PFSK-1 (cell line): ENCODE measurements around the gene HSFX2. TPM values are rescaled to one million over a fixed set of nuclear protein-coding genes. Genes with fewer than 3 reads are reported as not detected.
"Not testable (repeated sequence)": the region's sequence is repeated elsewhere in the genome, so short reads cannot be mapped to it uniquely, and the experiment has no call there.

Experiments
- FOXP2 ChIP-seq: optimal IDR thresholded peaks from 2 replicates; pipeline ENCODE3; 2011; ENCODE audit warnings: borderline replicate concordance, control low read depth, inconsistent platforms; ENCODE audit not compliant: insufficient read depth; ENCODE audit errors: extremely low read length, extremely low read depth
- POLR2AphosphoS5 ChIP-seq: IDR thresholded peaks from 2 replicates; pipeline ENCODE4 v1.6.1; 2012; ENCODE audit warnings: low read depth, mild to moderate bottlenecking, control low read depth, low read length, moderate library complexity
- REST ChIP-seq, 2 experiments: IDR thresholded peaks; 2 replicates each; pipeline versions ENCODE4 v1.6.1 to v1.8.0; 2011 to 2012; ENCODE audit warnings: low read depth in 2 of 2, low read length in 2 of 2, control low read depth in 1 of 2, inconsistent platforms in 1 of 2, mild to moderate bottlenecking in 1 of 2, moderate library complexity in 1 of 2; ENCODE audit not compliant: insufficient read depth in 1 of 2
- SIN3A ChIP-seq: IDR thresholded peaks from 2 replicates; pipeline ENCODE4 v1.6.1; 2012; ENCODE audit warnings: mild to moderate bottlenecking, low read length, moderate library complexity, borderline replicate concordance; ENCODE audit not compliant: insufficient read depth
- TAF1 ChIP-seq: IDR thresholded peaks from 2 replicates; pipeline ENCODE4 v1.6.1; 2012; ENCODE audit warnings: low read length, control low read depth, borderline replicate concordance; ENCODE audit not compliant: insufficient read depth
- polyA plus RNA-seq: library from polyadenylated mRNA; unstranded; fragments of >200 nt; gene quantifications from one replicate; pipeline ENCODE4 v1.2.1, GENCODE V29; 2012; ENCODE audit warnings: low read depth, missing spikeins; ENCODE audit not compliant: insufficient read length

The HSFX2 gene
- polyA plus RNA-seq, result 0.77 TPM

- not testable (repeated sequence) for TF ChIP-seq SIN3A, FOXP2, POLR2AphosphoS5
Measured at GRCh38 chrX:149595214-149595613, at the start of gene HSFX2. Gene HSFX2, minus strand, starts transcription at chrX:149595314. Its CDS starts 614 bp downstream, at chrX:149594700.

- no peak for TF ChIP-seq POLR2AphosphoS5
Measured at GRCh38 chrX:149643496-149643895, 48.4 kb upstream of the HSFX2 start.

GRCh38 chrX:149641835-149642234, 46.7 kb upstream of the HSFX2 start:
- TF ChIP-seq SIN3A, result no peak
- TF ChIP-seq POLR2AphosphoS5, result no peak
- TF ChIP-seq REST (IDR thresholded peaks at IDR 0.05; ENCODE audit: insufficient read depth in 1 of 2, low read depth in 2 of 2, low read length in 2 of 2), result no peak
- TF ChIP-seq TAF1, result no peak
- no peak for TF ChIP-seq FOXP2

- TF ChIP-seq TAF1 (no peak), POLR2AphosphoS5 (no peak), FOXP2 (no peak), SIN3A (no peak), REST (IDR thresholded peaks at IDR 0.05; ENCODE audit: insufficient read depth in 1 of 2, low read depth in 2 of 2, low read length in 2 of 2) (no peak)
Measured at GRCh38 chrX:149641432-149641831, 46.3 kb upstream of the HSFX2 start.

- TF ChIP-seq SIN3A (no peak), POLR2AphosphoS5 (no peak), TAF1 (no peak), REST (IDR thresholded peaks at IDR 0.05; ENCODE audit: insufficient read depth in 1 of 2, low read depth in 2 of 2, low read length in 2 of 2) (no peak), FOXP2 (no peak)
Measured at GRCh38 chrX:149639568-149639967, 44.5 kb upstream of the HSFX2 start.

GRCh38 chrX:149638860-149639259, 43.7 kb upstream of the HSFX2 start:
- TF ChIP-seq TAF1 (no peak), SIN3A (no peak), POLR2AphosphoS5 (no peak), REST (IDR thresholded peaks at IDR 0.05; ENCODE audit: insufficient read depth in 1 of 2, low read depth in 2 of 2, low read length in 2 of 2) (no peak), FOXP2 (no peak)
